ENCODE measurements around the gene DOC2A.
A peak's percentile ranks its signal among the peaks of the same experiment; 100 is the strongest.

The DOC2A gene

DNA sequence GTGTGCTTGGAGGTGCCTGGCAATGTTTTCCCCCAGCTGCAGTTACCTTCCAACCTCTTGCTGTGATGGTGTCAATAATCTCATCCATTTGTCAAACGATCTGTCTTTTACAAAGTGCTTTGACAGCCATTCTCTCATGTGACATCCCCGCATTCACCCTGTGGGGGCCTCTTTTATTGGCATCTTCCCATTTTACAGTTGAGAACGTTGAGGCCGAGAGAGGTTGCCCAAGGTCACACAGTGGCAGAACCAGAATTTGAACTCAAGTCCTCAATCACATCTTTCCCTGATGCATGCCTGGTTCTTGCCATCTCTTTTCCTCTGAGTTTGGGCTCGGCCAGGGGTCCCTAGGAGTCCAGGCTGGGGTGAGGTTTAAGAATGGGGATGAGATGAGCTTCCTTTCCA lies 35.7 kb downstream of the DOC2A start:
- H3K27ac ChIP-seq: no peak overlapping the region
- TF ChIP-seq, protein P1, sequence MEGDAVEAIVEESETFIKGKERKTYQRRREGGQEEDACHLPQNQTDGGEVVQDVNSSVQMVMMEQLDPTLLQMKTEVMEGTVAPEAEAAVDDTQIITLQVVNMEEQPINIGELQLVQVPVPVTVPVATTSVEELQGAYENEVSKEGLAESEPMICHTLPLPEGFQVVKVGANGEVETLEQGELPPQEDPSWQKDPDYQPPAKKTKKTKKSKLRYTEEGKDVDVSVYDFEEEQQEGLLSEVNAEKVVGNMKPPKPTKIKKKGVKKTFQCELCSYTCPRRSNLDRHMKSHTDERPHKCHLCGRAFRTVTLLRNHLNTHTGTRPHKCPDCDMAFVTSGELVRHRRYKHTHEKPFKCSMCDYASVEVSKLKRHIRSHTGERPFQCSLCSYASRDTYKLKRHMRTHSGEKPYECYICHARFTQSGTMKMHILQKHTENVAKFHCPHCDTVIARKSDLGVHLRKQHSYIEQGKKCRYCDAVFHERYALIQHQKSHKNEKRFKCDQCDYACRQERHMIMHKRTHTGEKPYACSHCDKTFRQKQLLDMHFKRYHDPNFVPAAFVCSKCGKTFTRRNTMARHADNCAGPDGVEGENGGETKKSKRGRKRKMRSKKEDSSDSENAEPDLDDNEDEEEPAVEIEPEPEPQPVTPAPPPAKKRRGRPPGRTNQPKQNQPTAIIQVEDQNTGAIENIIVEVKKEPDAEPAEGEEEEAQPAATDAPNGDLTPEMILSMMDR (IDR thresholded peaks at IDR 0.05; ENCODE audit: low read depth, low read length, missing control alignments): no peak
- no peak for DNase-seq

GRCh38 chr16:29974291-29975133 lies 36.3 kb downstream of the DOC2A start:
- Histone ChIP-seq H3K27ac (peak overlapping the region; percentile 41), H3K36me3 (replicated peaks) (peaks cover 26% of the 10 kb centered on the region), H3K27me3 (replicated peaks) (no peaks in the 10 kb centered on the region), H3K4me3 (ENCODE audit: low read depth, low read length) (peak overlapping the region; percentile 92)
- in situ Hi-C loops (cut with HindIII; ENCODE audit: low pct_ligation_motif_present, low sequenced_read_pairs): no loop called here
- DNase-seq: no peak
- TF ChIP-seq, protein P1 (IDR thresholded peaks at IDR 0.05; ENCODE audit: low read depth, low read length, missing control alignments): no peak

More for the DNA sequence above, 35.7 kb downstream of the DOC2A start:
- no peaks in the 10 kb centered on the region for H3K27me3 ChIP-seq (replicated peaks)
- in situ Hi-C loops (cut with HindIII; ENCODE audit: low pct_ligation_motif_present, low sequenced_read_pairs): no loop called here
- peak overlapping the region; percentile 92 for H3K4me3 ChIP-seq (ENCODE audit: low read depth, low read length)
- peaks cover 28% of the 10 kb centered on the region for H3K36me3 ChIP-seq (replicated peaks)

DNA sequence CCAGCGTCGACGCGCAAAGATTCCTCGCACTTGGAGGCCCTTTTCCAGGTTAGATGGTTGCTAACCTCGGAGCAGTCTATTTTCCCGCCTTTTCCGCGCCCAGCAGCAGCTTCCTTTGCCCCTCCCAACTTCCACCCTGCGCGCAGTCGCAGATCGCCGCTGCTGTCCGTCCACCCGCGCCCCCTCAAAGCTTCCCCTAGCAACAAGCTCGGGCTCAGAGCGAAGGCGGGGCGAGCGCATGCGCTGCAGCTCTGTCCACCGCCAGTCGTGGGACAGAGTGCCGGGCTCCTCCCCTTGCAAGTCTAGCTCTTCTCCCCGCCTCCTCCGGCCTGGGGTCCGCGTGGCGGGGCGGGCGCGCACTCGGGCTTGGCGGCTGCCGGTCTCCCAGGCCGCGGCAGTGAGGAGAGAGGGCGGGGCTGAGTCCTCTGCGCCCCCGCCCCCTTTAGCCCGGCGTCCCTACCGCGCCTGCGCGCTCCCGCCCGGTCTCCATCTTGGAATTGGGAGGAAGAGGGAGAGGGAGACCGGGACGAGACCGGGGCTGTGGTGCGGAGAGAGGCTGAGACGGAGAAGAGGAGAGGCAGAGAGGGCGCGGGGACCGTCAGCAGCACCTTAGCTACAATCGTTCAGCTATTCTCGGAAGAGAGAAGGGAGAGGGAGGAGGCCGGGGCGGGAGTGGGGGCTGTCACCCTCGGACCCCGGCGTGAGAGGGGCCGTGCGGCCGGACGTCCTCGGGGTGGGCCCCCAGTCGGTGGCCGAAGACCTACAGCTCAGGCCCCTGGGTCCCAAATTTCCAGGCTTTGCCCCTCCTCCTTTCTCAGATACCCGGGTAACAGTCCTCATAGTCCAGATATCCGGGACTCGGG lies 37.2 kb downstream of the DOC2A start, which contains the start of gene TAOK2:
TSS of gene TAOK2 (plus strand) at position 485 of the 863 bp plus-strand sequence. CDS start 3,905 bp downstream, outside the sequence.
- H3K4me3 ChIP-seq (ENCODE audit: low read depth, low read length): peak within 1 kb of the TSS; percentile 92
- no peaks in the 10 kb centered on the region for H3K27me3 ChIP-seq (replicated peaks)
- TF ChIP-seq, protein P1 (IDR thresholded peaks at IDR 0.05; ENCODE audit: low read depth, low read length, missing control alignments): no peak
- DNase-seq: peak; percentile 98
- H3K36me3 ChIP-seq (replicated peaks): peaks cover 21% of the 10 kb centered on the region
- in situ Hi-C loops (cut with HindIII; ENCODE audit: low pct_ligation_motif_present, low sequenced_read_pairs): no loop called here
- peak within 1 kb of the TSS; percentile 41 for H3K27ac ChIP-seq

GRCh38 chr16:29972992-29973383 lies 37.8 kb downstream of the DOC2A start:
- in situ Hi-C loops (cut with HindIII; ENCODE audit: low pct_ligation_motif_present, low sequenced_read_pairs): no loop called here
- TF ChIP-seq, protein P1 (IDR thresholded peaks at IDR 0.05; ENCODE audit: low read depth, low read length, missing control alignments): no peak
- H3K36me3 ChIP-seq (replicated peaks): peaks cover 22% of the 10 kb centered on the region
- H3K27me3 ChIP-seq (replicated peaks): no peaks in the 10 kb centered on the region
- H3K4me3 ChIP-seq (ENCODE audit: low read depth, low read length): no peak overlapping the region
- no peak overlapping the region for H3K27ac ChIP-seq
- DNase-seq: no peak

- TF ChIP-seq, protein P1 (IDR thresholded peaks at IDR 0.05; ENCODE audit: low read depth, low read length, missing control alignments): no peak
- no peaks in the 10 kb centered on the region for H3K27me3 ChIP-seq (replicated peaks)
- no peak for DNase-seq
- peaks cover 23% of the 10 kb centered on the region for H3K36me3 ChIP-seq (replicated peaks)
- in situ Hi-C loops (cut with HindIII; ENCODE audit: low pct_ligation_motif_present, low sequenced_read_pairs): no loop called here
- H3K4me3 ChIP-seq (ENCODE audit: low read depth, low read length): no peak overlapping the region
- H3K27ac ChIP-seq: no peak overlapping the region
These were observed 38.3 kb downstream of the DOC2A start for GRCh38 chr16:29972500-29972899.
